Measurements from ENCODE around the gene FDXR. TPM values are rescaled to one million over a fixed set of nuclear protein-coding genes. Genes with fewer than 3 reads are reported as not detected.

FDXR gene
- total RNA-seq, 1 experiment from 2014 or later = 39.7 TPM

DNA sequence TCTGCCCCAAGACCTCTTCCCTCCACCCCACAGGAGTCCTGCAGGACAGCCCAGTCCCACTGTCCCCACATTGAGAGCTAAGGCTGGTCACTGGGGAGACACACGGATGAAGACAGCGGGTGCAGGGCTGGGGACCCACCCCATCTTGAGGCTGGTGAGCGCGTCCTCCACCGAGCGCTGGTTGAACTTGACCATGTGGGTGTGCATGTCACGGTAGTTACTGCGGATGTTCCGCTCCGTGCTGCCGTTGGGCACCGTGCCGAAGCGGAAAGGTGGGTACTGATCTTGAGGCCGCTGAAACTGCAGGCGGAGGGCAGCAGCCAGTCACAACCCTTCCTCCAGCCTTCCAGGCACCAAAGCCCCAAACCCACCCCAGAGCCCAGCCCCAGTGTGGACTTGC, 26.2 kb downstream of the FDXR start:
- Histone ChIP-seq H2BK15ac (ENCODE audit: low read depth, low read length) (no peak overlapping the region), H2BK20ac (ENCODE audit: low read depth, low read length, poor library complexity, severe bottlenecking) (no peak overlapping the region), H3K27me3 (ENCODE audit: insufficient read depth, low read length) (peaks cover 28% of the 10 kb centered on the region), H3K9me3 (ENCODE audit: control insufficient read depth, low read depth, low read length) (no peaks in the 10 kb centered on the region), H4K91ac (ENCODE audit: insufficient read length, low read depth, low read length) (no peak overlapping the region), H3K56ac (ENCODE audit: insufficient read length, low read depth, low read length) (no peak overlapping the region), H2BK5ac (ENCODE audit: insufficient read length, low read length) (no peak overlapping the region), H3K18ac (ENCODE audit: insufficient read length, low read depth, low read length) (no peak overlapping the region), H3K79me1 (ENCODE audit: insufficient read depth, low read depth, low read length, poor library complexity, severe bottlenecking) (no peaks in the 10 kb centered on the region), H4K8ac (replicated peaks; ENCODE audit: insufficient read length, low read depth, low read length) (no peak overlapping the region), H3K79me2 (ENCODE audit: insufficient read depth, low read length) (no peaks in the 10 kb centered on the region), H3K4ac (ENCODE audit: low read depth, low read length) (no peak overlapping the region), H2BK12ac (ENCODE audit: insufficient read length, low read depth, low read length) (no peak overlapping the region), H3K23me2 (ENCODE audit: insufficient read length, low read depth, low read length, poor library complexity, severe bottlenecking) (no peaks in the 10 kb centered on the region), H3K27ac (ENCODE audit: insufficient read length, low read depth, low read length) (no peak overlapping the region), H3K23ac (ENCODE audit: insufficient read length, low read depth, low read length) (no peak overlapping the region), H4K20me1 (ENCODE audit: control insufficient read depth, insufficient read depth, insufficient read length) (no peaks in the 10 kb centered on the region), H3K14ac (ENCODE audit: insufficient read depth, low read length) (no peak overlapping the region), H2AFZ (ENCODE audit: low read length) (no peak overlapping the region), H4K5ac (ENCODE audit: insufficient read length, low read depth, low read length) (no peak overlapping the region), H3K4me1 (ENCODE audit: insufficient read depth, low read length) (no peaks in the 10 kb centered on the region), H3K9ac (ENCODE audit: extremely low read depth, insufficient read length, low read length) (no peak overlapping the region), H3T11ph (ENCODE audit: low read length) (no peak overlapping the region), H2BK120ac (ENCODE audit: low read depth, low read length, poor library complexity, severe bottlenecking) (no peak overlapping the region), H3K4me2 (ENCODE audit: insufficient read depth, insufficient read length, low read length) (no peak overlapping the region), H2AK5ac (ENCODE audit: insufficient read length, low read length) (no peak overlapping the region)
- TF ChIP-seq, protein P1, sequence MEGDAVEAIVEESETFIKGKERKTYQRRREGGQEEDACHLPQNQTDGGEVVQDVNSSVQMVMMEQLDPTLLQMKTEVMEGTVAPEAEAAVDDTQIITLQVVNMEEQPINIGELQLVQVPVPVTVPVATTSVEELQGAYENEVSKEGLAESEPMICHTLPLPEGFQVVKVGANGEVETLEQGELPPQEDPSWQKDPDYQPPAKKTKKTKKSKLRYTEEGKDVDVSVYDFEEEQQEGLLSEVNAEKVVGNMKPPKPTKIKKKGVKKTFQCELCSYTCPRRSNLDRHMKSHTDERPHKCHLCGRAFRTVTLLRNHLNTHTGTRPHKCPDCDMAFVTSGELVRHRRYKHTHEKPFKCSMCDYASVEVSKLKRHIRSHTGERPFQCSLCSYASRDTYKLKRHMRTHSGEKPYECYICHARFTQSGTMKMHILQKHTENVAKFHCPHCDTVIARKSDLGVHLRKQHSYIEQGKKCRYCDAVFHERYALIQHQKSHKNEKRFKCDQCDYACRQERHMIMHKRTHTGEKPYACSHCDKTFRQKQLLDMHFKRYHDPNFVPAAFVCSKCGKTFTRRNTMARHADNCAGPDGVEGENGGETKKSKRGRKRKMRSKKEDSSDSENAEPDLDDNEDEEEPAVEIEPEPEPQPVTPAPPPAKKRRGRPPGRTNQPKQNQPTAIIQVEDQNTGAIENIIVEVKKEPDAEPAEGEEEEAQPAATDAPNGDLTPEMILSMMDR (conservative IDR thresholded peaks at IDR 0.05) = no peak
- Mint-ChIP-seq H3K27me3 (ENCODE audit: low read depth) (peaks cover 90% of the 10 kb centered on the region), H3K4me1 (peaks cover 3 to 5% of the 10 kb centered on the region in 2 experiments; a peak in 2 of 4 replicates), H3K27ac (no peak overlapping the region), H3K36me3 (ENCODE audit: insufficient read depth in 1 of 3, low read depth in 3 of 3) (no peaks in the 10 kb centered on the region), H3K9me3 (no peaks in the 10 kb centered on the region), H3K4me3 (no peak overlapping the region)
- no peak for DNase-seq
- no CpG with 5 or more reads among the region's 16 CpGs for WGBS (ENCODE audit: extremely low coverage, insufficient read length, low lambda C conversion rate)

Data from H9 (cell line).